HG02763 (cell line): ENCODE measurements around the gene C6orf52.

Experiments used
- ATAC-seq: cut with Tn5 transposase; IDR thresholded peaks from one replicate; pipeline ENCODE4 v1.9.1; 2021; ENCODE audit warnings: mild to moderate bottlenecking, moderate library complexity; ENCODE audit not compliant: unreplicated experiment

Gene C6orf52

DNA sequence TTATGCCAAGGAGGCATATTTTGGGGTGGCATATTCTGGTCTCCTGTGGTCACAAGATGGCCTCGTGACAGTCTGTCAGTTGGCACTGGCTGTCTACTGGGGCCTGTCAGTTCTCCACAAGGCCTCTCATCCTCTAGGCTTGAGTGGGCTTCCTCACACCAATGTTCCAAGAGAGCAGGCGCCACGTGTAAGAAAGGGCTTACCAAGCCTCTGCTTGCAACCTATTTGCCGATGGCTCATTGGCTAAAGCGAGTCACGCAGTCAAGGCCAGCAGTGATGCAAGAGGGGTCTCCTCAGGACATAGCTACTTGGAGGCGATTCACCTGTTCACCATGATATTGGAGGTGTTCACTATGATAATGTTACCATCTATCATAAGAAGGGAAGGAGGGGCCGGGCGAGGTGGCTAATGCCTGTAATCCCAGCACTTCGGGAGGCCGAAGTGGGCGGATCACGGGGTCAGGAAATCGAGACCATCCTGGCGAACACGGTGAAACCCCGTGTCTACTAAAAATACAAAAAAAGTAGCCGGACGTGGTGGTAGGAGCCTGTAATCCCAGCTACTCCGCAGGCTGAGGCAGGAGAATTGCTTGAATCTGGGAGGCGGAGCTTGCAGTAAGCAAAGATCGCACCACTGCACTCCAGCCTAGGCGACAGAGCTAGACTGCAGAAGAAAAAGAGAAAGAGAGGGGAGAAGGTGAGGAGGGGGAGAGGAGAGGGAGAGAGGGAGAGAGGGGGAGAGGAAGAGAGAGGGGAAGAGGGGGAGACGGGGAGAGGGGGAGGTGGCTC lies 35.3 kb downstream of the C6orf52 start:
- no peak for ATAC-seq

DNA sequence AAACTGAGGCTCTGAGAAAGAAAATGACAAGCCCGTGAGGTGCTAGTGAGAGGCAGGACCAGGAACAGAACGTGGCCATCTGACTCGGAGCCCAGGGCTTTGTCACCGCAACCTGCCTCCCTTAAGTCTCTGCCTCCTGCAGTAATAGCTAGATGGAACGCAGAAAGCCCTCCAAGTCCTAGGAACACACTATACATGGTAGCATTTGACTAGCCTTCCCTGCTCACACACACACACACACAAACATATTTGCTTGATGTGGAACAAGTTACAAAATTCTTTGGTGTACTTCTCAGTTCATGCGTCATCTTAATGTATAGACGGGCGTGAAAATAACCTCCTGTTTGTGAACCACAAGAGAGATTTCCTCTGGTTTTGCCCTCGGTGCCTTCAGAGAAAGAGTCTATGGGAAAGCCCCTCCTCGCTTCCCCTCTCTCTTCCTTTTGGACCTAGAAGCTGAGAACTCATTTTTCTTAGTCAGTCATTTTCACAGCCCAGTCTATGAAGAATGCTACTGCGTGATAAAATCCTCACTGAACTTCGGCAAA lies 38.8 kb downstream of the C6orf52 start:
- no peak for ATAC-seq

DNA sequence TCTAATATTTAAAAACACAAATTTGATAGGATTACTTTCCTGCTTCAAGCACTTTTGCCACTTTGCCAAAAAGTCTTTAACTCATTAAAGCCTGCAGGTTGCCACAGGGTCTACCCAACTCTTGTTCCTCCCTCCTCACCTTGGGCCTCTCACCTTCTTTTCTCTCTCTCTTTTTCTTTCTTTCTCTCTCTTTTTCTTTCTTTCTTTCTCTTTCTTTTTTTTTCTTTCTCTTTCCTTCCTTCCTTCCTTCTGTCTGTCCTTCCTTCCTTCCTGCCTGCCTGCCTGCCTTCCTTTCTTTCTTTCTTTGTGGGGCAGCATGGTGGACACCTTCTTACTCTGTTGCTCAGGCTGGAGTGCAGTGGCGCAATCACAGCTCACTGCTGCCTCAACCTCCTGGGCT lies 50.2 kb downstream of the C6orf52 start:
- ATAC-seq: no peak

DNA sequence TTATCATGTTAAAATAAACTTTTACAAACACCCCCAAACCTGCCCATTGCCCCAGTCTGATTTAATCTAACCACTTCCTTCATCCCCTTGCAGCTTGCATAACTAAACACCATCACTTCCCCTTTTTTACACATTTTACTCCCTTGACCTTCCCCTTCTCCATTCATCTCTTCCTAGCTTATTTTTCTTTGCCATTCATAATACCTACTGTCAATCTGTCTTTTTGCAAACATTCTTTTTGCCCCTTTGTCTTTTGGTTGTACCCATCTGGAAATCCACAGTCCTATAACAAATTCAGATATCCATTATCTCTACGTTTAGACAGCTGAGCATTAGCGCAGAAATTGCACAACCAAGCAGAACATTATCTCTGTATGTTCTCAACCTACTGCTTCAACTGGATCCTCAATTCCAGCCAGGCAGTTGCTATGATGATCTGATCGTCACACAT lies 51.2 kb downstream of the C6orf52 start:
- peak; percentile 45 for ATAC-seq

DNA sequence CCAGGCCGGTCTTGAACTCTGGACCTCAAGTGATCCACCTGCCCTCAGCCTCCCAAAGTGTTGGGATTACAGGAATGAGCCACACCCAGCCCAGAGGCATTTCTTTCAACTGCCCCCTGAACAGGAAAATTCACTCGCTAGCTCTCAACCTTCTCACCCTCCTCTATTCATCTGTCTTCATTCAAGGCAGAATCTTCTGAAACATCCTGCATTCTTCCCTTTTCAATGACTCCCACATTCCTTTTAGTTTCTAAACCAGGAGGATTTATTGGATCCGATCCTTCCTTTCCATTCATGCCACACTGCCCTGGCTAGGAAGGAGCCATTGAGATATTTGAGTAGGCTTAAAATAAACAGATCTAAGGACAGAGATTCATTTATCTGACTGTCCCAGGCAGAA lies 52.9 kb downstream of the C6orf52 start:
- no peak for ATAC-seq

DNA sequence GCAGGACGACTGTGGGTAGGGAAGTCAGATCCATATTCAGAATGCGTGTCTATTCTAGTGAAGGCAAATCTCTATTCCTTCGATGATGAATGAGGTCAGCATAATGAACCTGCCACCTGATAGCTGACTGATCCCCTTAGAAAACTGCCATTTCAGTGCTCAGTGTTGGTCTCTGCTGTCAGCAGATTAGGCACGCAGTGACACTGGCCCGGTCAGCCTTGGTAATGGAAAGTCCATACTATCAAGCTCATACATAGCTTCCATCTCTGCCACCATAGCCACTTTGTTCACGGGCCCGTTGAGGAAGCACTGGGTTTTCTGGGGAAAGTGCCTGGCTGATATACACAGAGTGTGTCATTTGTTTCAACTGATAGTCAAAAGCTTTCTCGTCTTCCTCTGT lies 54.0 kb downstream of the C6orf52 start:
- ATAC-seq: no peak

DNA sequence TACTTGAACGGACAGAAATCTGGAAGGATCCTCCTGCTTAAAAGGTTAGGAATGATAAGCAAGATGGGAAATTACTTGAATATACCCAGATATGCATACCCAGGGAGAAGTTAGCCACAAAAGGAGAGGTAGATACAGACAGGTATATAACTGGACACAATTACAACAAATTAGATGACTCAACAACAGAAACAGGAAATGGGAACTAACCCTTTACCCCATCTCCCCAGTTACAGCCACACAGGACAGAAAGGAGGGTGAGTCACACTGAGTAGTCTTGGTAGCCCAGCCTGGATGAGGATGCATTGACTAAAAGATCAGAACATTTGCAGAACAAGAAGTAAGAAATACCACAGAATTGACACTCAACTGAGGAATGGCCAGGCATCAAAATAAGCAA lies 61.2 kb downstream of the C6orf52 start:
- ATAC-seq: peak; percentile 82

DNA sequence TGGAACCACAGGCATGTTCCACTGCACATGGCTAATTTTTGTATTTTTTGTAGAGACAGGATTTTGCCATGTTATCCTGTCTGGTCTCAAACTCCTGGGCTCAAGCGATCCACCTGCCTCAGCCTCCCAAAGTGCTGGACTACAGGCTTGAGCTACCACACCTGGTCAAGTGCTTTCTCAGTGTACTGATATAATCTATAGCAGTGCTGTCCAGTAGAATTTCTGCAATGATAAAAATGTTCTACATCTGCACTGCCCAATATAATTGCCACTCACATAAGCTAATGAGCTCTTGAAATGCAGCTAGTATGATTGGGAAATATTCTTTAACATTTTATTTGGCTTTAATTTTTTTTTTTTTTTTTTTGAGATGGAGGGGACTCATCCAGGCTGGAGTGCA lies 64.2 kb downstream of the C6orf52 start:
- ATAC-seq: no peak

DNA sequence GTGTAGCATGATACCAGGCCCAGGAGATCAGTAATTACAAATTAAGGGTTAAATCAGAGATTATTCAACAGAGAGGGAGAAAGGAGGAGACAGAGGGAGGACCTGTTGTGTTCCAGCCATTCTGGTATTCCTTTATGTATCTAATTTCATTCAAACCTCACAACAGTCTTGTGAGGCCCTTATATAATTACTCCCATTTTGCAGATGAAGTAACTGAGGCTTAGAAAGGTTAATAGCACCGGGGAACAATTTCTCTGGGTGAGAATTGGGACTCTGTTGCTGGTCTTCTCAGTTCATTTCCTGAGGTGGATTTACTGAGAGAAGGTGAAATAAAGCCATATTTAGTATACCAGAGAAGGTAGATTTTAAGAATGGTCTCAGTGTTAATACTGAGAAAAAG lies 66.6 kb downstream of the C6orf52 start:
- no peak for ATAC-seq

DNA sequence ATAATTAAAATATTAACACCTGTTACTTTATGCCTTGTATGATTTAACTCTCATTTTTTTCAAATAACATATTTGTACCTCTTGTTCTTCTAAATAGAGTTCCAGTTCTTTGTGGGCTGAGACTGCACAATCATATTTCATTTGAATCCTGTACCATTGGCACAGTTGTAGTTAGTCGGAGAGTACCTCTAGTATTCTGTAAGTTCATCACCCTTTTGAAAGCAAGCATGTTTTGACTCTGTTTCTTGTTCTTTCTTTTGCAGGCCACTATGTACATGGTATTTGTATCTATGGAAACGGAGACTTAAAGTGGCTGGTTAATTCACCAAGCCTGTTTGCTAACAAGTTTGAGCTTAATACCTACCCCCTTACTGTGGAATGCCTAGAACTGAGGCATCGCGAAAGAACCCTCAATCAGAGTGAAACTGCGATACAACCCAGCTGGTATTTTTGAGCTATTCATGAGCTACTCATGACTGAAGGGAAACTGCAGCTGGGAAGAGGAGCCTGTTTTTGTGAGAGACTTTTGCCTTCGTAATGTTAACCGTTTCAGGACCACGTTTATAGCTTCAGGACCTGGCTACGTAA lies 68.2 kb downstream of the C6orf52 start:
- no peak for ATAC-seq

DNA sequence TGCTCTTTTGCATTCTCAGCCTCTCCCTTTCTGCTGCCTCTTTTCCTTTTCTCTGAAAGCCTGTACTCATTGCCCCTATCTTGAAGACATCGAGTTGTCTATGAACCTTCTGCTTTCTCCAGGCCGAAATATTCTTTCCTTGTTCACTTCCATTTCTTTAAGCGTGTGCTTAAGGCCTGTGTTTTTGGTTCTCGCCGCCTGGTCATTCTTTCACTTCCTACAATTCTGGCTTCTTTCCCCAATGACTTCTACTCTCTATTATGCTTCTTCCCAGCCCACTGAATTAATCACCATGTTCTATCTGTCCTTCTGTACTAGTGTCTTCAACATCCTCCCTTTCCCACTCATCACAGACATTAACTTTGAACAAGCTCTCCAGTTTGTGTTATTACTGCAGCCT lies 69.6 kb downstream of the C6orf52 start:
- ATAC-seq: no peak

DNA sequence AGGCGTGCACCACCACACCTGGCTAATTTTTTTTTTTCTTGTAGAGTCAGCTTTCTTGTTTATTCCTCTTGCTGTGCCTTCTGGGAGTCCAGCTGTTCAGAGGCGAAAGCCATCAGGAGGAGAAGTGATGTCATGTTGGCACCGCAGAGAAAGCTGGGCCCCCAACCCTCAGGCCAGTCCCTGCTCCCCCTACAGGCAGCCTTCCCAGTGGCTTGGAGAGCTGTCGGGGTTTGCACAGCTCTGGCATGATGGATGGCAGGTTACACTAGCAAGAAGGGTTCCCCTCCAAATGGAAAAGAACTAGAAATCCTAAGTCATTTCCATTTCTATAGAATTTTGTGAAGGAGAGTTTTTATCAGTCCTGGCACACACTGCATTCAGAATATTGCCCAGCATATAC lies 72.6 kb downstream of the C6orf52 start:
- no peak for ATAC-seq
